HCT116 (cell line): ENCODE measurements around the gene AP1S1. TPM values are rescaled to one million over a fixed set of nuclear protein-coding genes. Genes with fewer than 3 reads are reported as not detected.

Experiments used
- ATAC-seq: fragments of 200-7000 bp; cut with Tn5 transposase; 2 replicates; pipeline ENCODE4 v1.9.1; 2020; ENCODE audit warnings: mild to moderate bottlenecking, moderate library complexity
- BruUV-seq: library from RNA; stranded (reverse); fragments of 400-500 nt; replicated peaks from 2 replicates; lab custom pipeline; 2021; lab: Mats Ljungman, UMichigan
- CTCF ChIA-PET: fragments of 300-600 bp; sonication (Branson Sonifier 250); formaldehyde crosslinking; loops from one replicate; lab custom pipeline; 2021; ENCODE audit warnings: antibody characterized with exemption; lab: Charles Lee
- POLR2A ChIA-PET: fragments of 300-600, 350-600 bp; sonication (Branson Sonifier 250); formaldehyde crosslinking; loops from one replicate; lab custom pipeline; 2021; ENCODE audit warnings: antibody characterized with exemption; lab: Charles Lee
- RAD21 ChIA-PET, 2 experiments: fragments of 300-600 bp; sonication (Branson Sonifier 250); formaldehyde crosslinking; loops; one replicate each; lab custom pipeline; 2023; ENCODE audit warnings: low total read pairs in 2 of 2; ENCODE audit not compliant: uncharacterized antibody in 2 of 2, unreplicated experiment in 2 of 2, low non-redundant PET in 1 of 2; lab: Charles Lee
- DNase-seq: peaks from one replicate; pipeline ENCODE4 v3.0.0-alpha.2; 2010; ENCODE audit warnings: low read depth, low spot score
- H2AFZ ChIP-seq: fragments of 200-600 bp; shearing (Covaris generic), sonication (generic); 2 replicates; pipeline ENCODE4 v1.6.1; 2017; ENCODE audit warnings: low read depth, mixed run types, mixed read lengths, antibody characterized with exemption, low read length; ENCODE audit not compliant: poor library complexity, severe bottlenecking
- H3K27ac ChIP-seq: 2 replicates; pipeline ENCODE4 v1.5.1; 2012; ENCODE audit warnings: low read depth, low read length
- H3K27me3 ChIP-seq: fragments of 200-600 bp; sonication (generic); 2 replicates; pipeline ENCODE4 v1.6.1; 2016; ENCODE audit warnings: mixed run types, low read length, mixed read lengths; ENCODE audit not compliant: insufficient read depth
- H3K36me3 ChIP-seq, 2 experiments: fragments of 200-500 bp in 1 of 2; fragments of 200-600 bp in 1 of 2; sonication (Bioruptor generic) in 1 of 2; sonication (generic) in 1 of 2; 2 replicates each; pipeline versions ENCODE4 v1.5.1 to v1.6.1; 2014 to 2016; ENCODE audit warnings: low read length in 2 of 2, inconsistent platforms in 1 of 2, mixed read lengths in 1 of 2, mixed run types in 1 of 2; ENCODE audit not compliant: insufficient read depth in 2 of 2, control insufficient read depth in 1 of 2
- H3K4me1 ChIP-seq, 2 experiments: fragments of 200-600 bp in 1 of 2; sonication (generic) in 1 of 2; 2 replicates each; pipeline versions ENCODE4 v1.5.1 to v1.6.1; 2012 to 2017; ENCODE audit warnings: low read length in 2 of 2, inconsistent platforms in 1 of 2, mild to moderate bottlenecking in 1 of 2, mixed read lengths in 1 of 2, mixed run types in 1 of 2, moderate library complexity in 1 of 2; ENCODE audit not compliant: insufficient read depth in 2 of 2, control insufficient read depth in 1 of 2
- H3K4me2 ChIP-seq: fragments of 200-600 bp; sonication (generic); 2 replicates; pipeline ENCODE4 v1.6.1; 2017; ENCODE audit warnings: mixed run types, low read length, mixed read lengths
- H3K4me3 ChIP-seq, 2 experiments: fragments of 200-600 bp in 1 of 2; sonication (generic) in 1 of 2; replicated peaks in 1 of 2; 2 replicates each; pipeline ENCODE4 v1.5.1; 2011 to 2016; ENCODE audit warnings: low read length in 2 of 2, control low read depth in 1 of 2, low read depth in 1 of 2, mild to moderate bottlenecking in 1 of 2, mixed read lengths in 1 of 2, mixed run types in 1 of 2
- H3K79me2 ChIP-seq: fragments of 200-600 bp; sonication (generic); 2 replicates; pipeline ENCODE4 v1.6.1; 2017; ENCODE audit warnings: mild to moderate bottlenecking, mixed run types, low read length, moderate library complexity, mixed read lengths; ENCODE audit not compliant: insufficient read depth
- H3K9ac ChIP-seq: fragments of 200-600 bp; sonication (generic); 2 replicates; pipeline ENCODE4 v1.6.1; 2016; ENCODE audit warnings: low read length, mixed read lengths
- H3K9me2 ChIP-seq: fragments of 200-600 bp; sonication (generic), shearing (Covaris generic); 2 replicates; pipeline ENCODE4 v1.6.1; 2017; ENCODE audit warnings: mixed run types, mild to moderate bottlenecking, moderate library complexity; ENCODE audit not compliant: insufficient read depth
- H3K9me3 ChIP-seq, 2 experiments: fragments of 200-500 bp in 1 of 2; fragments of 200-600 bp in 1 of 2; sonication (Bioruptor generic) in 1 of 2; sonication (generic) in 1 of 2; 2 replicates each; pipeline ENCODE4 v1.6.1; 2014 to 2017; ENCODE audit warnings: low read length in 2 of 2, mixed read lengths in 2 of 2, inconsistent platforms in 1 of 2, low read depth in 1 of 2, mild to moderate bottlenecking in 1 of 2, mixed run types in 1 of 2, moderate library complexity in 1 of 2; ENCODE audit not compliant: control insufficient read depth in 1 of 2, insufficient read depth in 1 of 2
- H4K20me1 ChIP-seq: fragments of 200-600 bp; sonication (generic), shearing (Covaris generic); 2 replicates; pipeline ENCODE4 v1.6.1; 2017; ENCODE audit warnings: mixed run types, mild to moderate bottlenecking, moderate library complexity; ENCODE audit not compliant: insufficient read depth
- EGR1 ChIP-seq: IDR thresholded peaks from 2 replicates; pipeline ENCODE4 v1.6.1; 2012; ENCODE audit warnings: low read depth
- ELF1 ChIP-seq: IDR thresholded peaks from 2 replicates; pipeline ENCODE4 v1.6.1; 2012; ENCODE audit warnings: low read depth, borderline replicate concordance
- EZH2 ChIP-seq: fragments of 200-600 bp; sonication (generic); IDR thresholded peaks from 2 replicates; pipeline ENCODE4 v1.6.1; 2017; ENCODE audit warnings: antibody characterized with exemption, mixed run types
- SRF ChIP-seq: IDR thresholded peaks from 2 replicates; pipeline ENCODE4 v1.6.1; 2012; ENCODE audit warnings: low read depth
- TCF7L2 ChIP-seq: IDR thresholded peaks from 2 replicates; pipeline ENCODE4 v1.7.0; 2011; ENCODE audit warnings: borderline replicate concordance, inconsistent platforms; ENCODE audit not compliant: insufficient read depth, insufficient read length; ENCODE audit errors: extremely low read depth
- ZFX ChIP-seq: fragments of 450-650 bp; IDR thresholded peaks from 2 replicates; pipeline ENCODE4 v1.6.1; 2017
- intact Hi-C: fragments of 100-400 bp; cut with micrococcal nuclease; formaldehyde crosslinking; loops from 2 replicates; pipeline ENCODE4 v1.10.0; 2022
- total RNA-seq: library from RNA; stranded (reverse); gene quantifications from one replicate; pipeline ENCODE4 v1.2.1, GENCODE V29; 2021; ENCODE audit not compliant: unreplicated experiment
- TF ChIP-seq, protein P1 (sequence below), 3 experiments: fragments of 200-600 bp in 1 of 3; sonication (generic) in 1 of 3; IDR thresholded peaks in 2 of 3; conservative IDR thresholded peaks in 1 of 3; 2 replicates each; pipeline ENCODE4 v1.5.1; 2012 to 2017; ENCODE audit warnings: low read depth in 2 of 3, low read length in 2 of 3, antibody characterized with exemption in 1 of 3, borderline replicate concordance in 1 of 3, control low read depth in 1 of 3, mild to moderate bottlenecking in 1 of 3, mixed read lengths in 1 of 3, mixed run types in 1 of 3, moderate library complexity in 1 of 3; ENCODE audit not compliant: insufficient read depth in 1 of 3
- TF ChIP-seq, protein P2 (sequence below): IDR thresholded peaks from 2 replicates; pipeline ENCODE4 v1.6.1; 2012
- TF ChIP-seq, protein P3 (sequence below): IDR thresholded peaks from 2 replicates; pipeline ENCODE4 v1.6.1; 2012; ENCODE audit warnings: low read depth

AP1S1 gene
- total RNA-seq, 1 experiment from 2014 or later = 130 TPM

DNA sequence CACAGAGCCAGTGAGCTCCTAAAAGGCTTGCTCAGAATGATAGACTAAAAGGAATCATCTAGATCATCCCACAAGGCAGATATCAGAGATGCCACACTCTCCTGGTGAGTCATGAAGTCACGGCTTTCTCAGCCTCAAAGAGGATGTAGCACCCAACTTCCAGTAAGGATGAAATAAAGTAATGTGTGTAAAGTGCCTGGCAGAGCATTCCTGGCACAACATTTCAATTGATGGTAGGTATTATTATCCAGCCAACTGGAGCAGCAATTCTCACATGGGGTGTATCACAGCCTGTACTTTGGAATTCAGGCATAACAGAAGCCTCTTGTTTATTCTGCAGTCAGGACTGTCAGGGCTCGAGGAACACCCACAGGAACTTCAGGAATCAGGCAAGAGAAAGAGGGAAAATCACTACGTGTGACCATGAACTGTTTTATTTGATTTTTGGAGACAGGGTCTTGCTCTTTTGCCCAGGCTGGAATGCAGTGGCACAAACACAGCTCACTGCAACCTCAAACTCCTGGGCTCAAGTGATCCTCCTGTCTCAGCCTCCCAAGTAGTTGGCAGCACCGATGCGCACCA, 31.1 kb downstream of the AP1S1 start:
- intact Hi-C loops = no loop called here
- RAD21 ChIA-PET = no interaction called here
- H3K36me3 ChIP-seq = no peaks in the 10 kb centered on the region
- H3K27ac ChIP-seq = no peak overlapping the region
- CTCF ChIA-PET = interaction anchor here (1.3 kb wide), 1 partner anchor 42 kb away, joined by 4 read pairs; no protein-coding TSS in a partner anchor
- TF ChIP-seq EGR1 = no peak
- TF ChIP-seq, protein P1, sequence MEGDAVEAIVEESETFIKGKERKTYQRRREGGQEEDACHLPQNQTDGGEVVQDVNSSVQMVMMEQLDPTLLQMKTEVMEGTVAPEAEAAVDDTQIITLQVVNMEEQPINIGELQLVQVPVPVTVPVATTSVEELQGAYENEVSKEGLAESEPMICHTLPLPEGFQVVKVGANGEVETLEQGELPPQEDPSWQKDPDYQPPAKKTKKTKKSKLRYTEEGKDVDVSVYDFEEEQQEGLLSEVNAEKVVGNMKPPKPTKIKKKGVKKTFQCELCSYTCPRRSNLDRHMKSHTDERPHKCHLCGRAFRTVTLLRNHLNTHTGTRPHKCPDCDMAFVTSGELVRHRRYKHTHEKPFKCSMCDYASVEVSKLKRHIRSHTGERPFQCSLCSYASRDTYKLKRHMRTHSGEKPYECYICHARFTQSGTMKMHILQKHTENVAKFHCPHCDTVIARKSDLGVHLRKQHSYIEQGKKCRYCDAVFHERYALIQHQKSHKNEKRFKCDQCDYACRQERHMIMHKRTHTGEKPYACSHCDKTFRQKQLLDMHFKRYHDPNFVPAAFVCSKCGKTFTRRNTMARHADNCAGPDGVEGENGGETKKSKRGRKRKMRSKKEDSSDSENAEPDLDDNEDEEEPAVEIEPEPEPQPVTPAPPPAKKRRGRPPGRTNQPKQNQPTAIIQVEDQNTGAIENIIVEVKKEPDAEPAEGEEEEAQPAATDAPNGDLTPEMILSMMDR (IDR thresholded peaks at IDR 0.05 in 2 of 3, conservative IDR thresholded peaks at IDR 0.05 in 1 of 3; ENCODE audit: borderline replicate concordance in 1 of 3, insufficient read depth in 1 of 3, low read depth in 2 of 3, low read length in 2 of 3) = no peak
- no peak for TF ChIP-seq ZFX
- TF ChIP-seq, protein P2, sequence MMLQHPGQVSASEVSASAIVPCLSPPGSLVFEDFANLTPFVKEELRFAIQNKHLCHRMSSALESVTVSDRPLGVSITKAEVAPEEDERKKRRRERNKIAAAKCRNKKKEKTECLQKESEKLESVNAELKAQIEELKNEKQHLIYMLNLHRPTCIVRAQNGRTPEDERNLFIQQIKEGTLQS = no peak
- TF ChIP-seq TCF7L2 = no peak
- TF ChIP-seq SRF = no peak
- no peak for TF ChIP-seq ELF1
- TF ChIP-seq EZH2 = no peak
- TF ChIP-seq, protein P3, sequence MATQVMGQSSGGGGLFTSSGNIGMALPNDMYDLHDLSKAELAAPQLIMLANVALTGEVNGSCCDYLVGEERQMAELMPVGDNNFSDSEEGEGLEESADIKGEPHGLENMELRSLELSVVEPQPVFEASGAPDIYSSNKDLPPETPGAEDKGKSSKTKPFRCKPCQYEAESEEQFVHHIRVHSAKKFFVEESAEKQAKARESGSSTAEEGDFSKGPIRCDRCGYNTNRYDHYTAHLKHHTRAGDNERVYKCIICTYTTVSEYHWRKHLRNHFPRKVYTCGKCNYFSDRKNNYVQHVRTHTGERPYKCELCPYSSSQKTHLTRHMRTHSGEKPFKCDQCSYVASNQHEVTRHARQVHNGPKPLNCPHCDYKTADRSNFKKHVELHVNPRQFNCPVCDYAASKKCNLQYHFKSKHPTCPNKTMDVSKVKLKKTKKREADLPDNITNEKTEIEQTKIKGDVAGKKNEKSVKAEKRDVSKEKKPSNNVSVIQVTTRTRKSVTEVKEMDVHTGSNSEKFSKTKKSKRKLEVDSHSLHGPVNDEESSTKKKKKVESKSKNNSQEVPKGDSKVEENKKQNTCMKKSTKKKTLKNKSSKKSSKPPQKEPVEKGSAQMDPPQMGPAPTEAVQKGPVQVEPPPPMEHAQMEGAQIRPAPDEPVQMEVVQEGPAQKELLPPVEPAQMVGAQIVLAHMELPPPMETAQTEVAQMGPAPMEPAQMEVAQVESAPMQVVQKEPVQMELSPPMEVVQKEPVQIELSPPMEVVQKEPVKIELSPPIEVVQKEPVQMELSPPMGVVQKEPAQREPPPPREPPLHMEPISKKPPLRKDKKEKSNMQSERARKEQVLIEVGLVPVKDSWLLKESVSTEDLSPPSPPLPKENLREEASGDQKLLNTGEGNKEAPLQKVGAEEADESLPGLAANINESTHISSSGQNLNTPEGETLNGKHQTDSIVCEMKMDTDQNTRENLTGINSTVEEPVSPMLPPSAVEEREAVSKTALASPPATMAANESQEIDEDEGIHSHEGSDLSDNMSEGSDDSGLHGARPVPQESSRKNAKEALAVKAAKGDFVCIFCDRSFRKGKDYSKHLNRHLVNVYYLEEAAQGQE = no peak
- TF ChIP-seq, all 23 proteins: peak for 0
- BruUV-seq = no TSS peak
- Histone ChIP-seq H3K4me2 (peak overlapping the region; percentile 4; the same call in 1 of the 2 replicates), H3K27me3 (no peaks in the 10 kb centered on the region), H3K4me1 (peaks cover 6 to 23% of the 10 kb centered on the region in 2 experiments; a peak in 3 of 4 replicates), H3K4me3 (no peak overlapping the region), H3K9me2 (no peaks in the 10 kb centered on the region), H3K9ac (no peak overlapping the region), H2AFZ (peak overlapping the region; percentile 65), H4K20me1 (no peaks in the 10 kb centered on the region), H3K9me3 (no peaks in the 10 kb centered on the region), H3K79me2 (no peaks in the 10 kb centered on the region)
- no peak for ATAC-seq
- DNase-seq = no peak
- POLR2A ChIA-PET = interaction anchor here (1.6 kb wide), 1 partner anchor 41 kb away, joined by 4 read pairs; no protein-coding TSS in a partner anchor
